HG03520 (cell line): ENCODE data around the gene RBM15.

Experiments used
- ATAC-seq: cut with Tn5 transposase; IDR thresholded peaks from one replicate; pipeline ENCODE4 v1.9.1; 2021; ENCODE audit warnings: mild to moderate bottlenecking, moderate library complexity; ENCODE audit not compliant: unreplicated experiment

The RBM15 gene

GRCh38 chr1:110394493-110394820, 55.3 kb downstream of the RBM15 start:
- no peak for ATAC-seq
